SJCRH30 (cell line): ENCODE results near the gene LOXL1. TPM values are rescaled to one million over a fixed set of nuclear protein-coding genes. Genes with fewer than 3 reads are reported as not detected.
A peak's percentile ranks its signal among the peaks of the same experiment; 100 is the strongest.

ENCODE experiments used
- DNase-seq, 2 experiments: peaks; one replicate each; pipeline ENCODE4 v3.0.0-alpha.2; 2015 to 2020
- H3K27ac ChIP-seq: fragments of 250-450 bp; sonication (Bioruptor Pico); 2 replicates; pipeline ENCODE4 v1.5.1; 2020; ENCODE audit warnings: mild to moderate bottlenecking, moderate library complexity
- H3K27me3 ChIP-seq: fragments of 250-450 bp; sonication (Bioruptor Pico); 2 replicates; pipeline ENCODE4 v1.5.1; 2020; ENCODE audit warnings: mild to moderate bottlenecking, moderate library complexity
- H3K36me3 ChIP-seq: fragments of 250-450 bp; sonication (Bioruptor Pico); 2 replicates; pipeline ENCODE4 v1.5.1; 2020; ENCODE audit warnings: mild to moderate bottlenecking, moderate library complexity
- H3K4me1 ChIP-seq: fragments of 250-450 bp; sonication (Bioruptor Pico); 2 replicates; pipeline ENCODE4 v1.5.1; 2020; ENCODE audit warnings: mild to moderate bottlenecking, moderate library complexity
- H3K4me3 ChIP-seq: fragments of 250-450 bp; sonication (Bioruptor Pico); 2 replicates; pipeline ENCODE4 v1.5.1; 2020; ENCODE audit warnings: mild to moderate bottlenecking, moderate library complexity
- H3K9me3 ChIP-seq: fragments of 250-450 bp; sonication (Bioruptor Pico); replicated peaks from 2 replicates; pipeline ENCODE4 v1.5.1; 2020; ENCODE audit warnings: mild to moderate bottlenecking, moderate library complexity
- total RNA-seq: library from RNA; depleted of rRNA; stranded (reverse); fragments of >200 nt; shearing (Covaris generic); gene quantifications from 2 replicates; pipeline ENCODE4 v1.2.3, GENCODE V29; 2014

LOXL1 gene
- total RNA-seq, 1 experiment from 2014 or later: 33.3 TPM

GRCh38 chr15:73987250-73987649, 61.0 kb downstream of the LOXL1 start:
- Histone ChIP-seq H3K36me3 (no peaks in the 10 kb centered on the region), H3K27ac (no peak overlapping the region), H3K4me1 (peaks cover 64% of the 10 kb centered on the region), H3K4me3 (no peak overlapping the region), H3K9me3 (no peaks in the 10 kb centered on the region), H3K27me3 (no peaks in the 10 kb centered on the region)
- DNase-seq: no peak

- Histone ChIP-seq H3K27ac (no peak overlapping the region), H3K4me3 (no peak overlapping the region), H3K36me3 (no peaks in the 10 kb centered on the region), H3K4me1 (peaks cover 59% of the 10 kb centered on the region), H3K9me3 (no peaks in the 10 kb centered on the region), H3K27me3 (no peaks in the 10 kb centered on the region)
- no peak for DNase-seq
Observed at GRCh38 chr15:73987681-73988444, 61.6 kb downstream of the LOXL1 start.

GRCh38 chr15:73988445-73988969, 62.2 kb downstream of the LOXL1 start:
- Histone ChIP-seq H3K4me1 (peaks cover 53% of the 10 kb centered on the region), H3K36me3 (no peaks in the 10 kb centered on the region)

GRCh38 chr15:73989001-73989798, 62.9 kb downstream of the LOXL1 start:
- Histone ChIP-seq H3K4me3 (no peak overlapping the region), H3K36me3 (no peaks in the 10 kb centered on the region), H3K27ac (no peak overlapping the region), H3K9me3 (no peaks in the 10 kb centered on the region), H3K4me1 (peaks cover 46% of the 10 kb centered on the region), H3K27me3 (no peaks in the 10 kb centered on the region)
- peak in 1 of 2 experiments; percentile 48 for DNase-seq

More at GRCh38 chr15:73988445-73988969, 62.2 kb downstream of the LOXL1 start:
- DNase-seq: no peak
- no peak overlapping the region for H3K4me3 ChIP-seq
- no peaks in the 10 kb centered on the region for H3K27me3 ChIP-seq
- H3K9me3 ChIP-seq: no peaks in the 10 kb centered on the region
- no peak overlapping the region for H3K27ac ChIP-seq

GRCh38 chr15:73990250-73991005, 64.2 kb downstream of the LOXL1 start:
- H3K27ac ChIP-seq: no peak overlapping the region
- H3K4me3 ChIP-seq: no peak overlapping the region
- no peaks in the 10 kb centered on the region for H3K27me3 ChIP-seq
- H3K4me1 ChIP-seq: peaks cover 33% of the 10 kb centered on the region
- no peaks in the 10 kb centered on the region for H3K36me3 ChIP-seq
- H3K9me3 ChIP-seq: no peaks in the 10 kb centered on the region
- DNase-seq: no peak

GRCh38 chr15:73991260-73991659, 65.0 kb downstream of the LOXL1 start:
- H3K4me1 ChIP-seq: peaks cover 28% of the 10 kb centered on the region
- no peaks in the 10 kb centered on the region for H3K27me3 ChIP-seq
- no peaks in the 10 kb centered on the region for H3K36me3 ChIP-seq
- no peak for DNase-seq
- peak overlapping the region; percentile 74 for H3K4me3 ChIP-seq
- H3K9me3 ChIP-seq: no peaks in the 10 kb centered on the region
- no peak overlapping the region for H3K27ac ChIP-seq

- H3K27me3 ChIP-seq: no peaks in the 10 kb centered on the region
- no peaks in the 10 kb centered on the region for H3K9me3 ChIP-seq
- peak; percentile 89 to 93 for DNase-seq
- peaks cover 28% of the 10 kb centered on the region for H3K4me1 ChIP-seq
- no peak within 1 kb of the TSS for H3K27ac ChIP-seq
- H3K36me3 ChIP-seq: no peaks in the 10 kb centered on the region
- peak within 1 kb of the TSS; percentile 74 for H3K4me3 ChIP-seq
Observed at GRCh38 chr15:73991726-73992593, 65.7 kb downstream of the LOXL1 start, which contains the start of gene STOML1. Gene STOML1, minus strand, starts transcription at chr15:73992295. Its CDS starts 72 bp downstream, at chr15:73992223.

- H3K4me3 ChIP-seq: peak overlapping the region; percentile 74
- no peaks in the 10 kb centered on the region for H3K27me3 ChIP-seq
- no peaks in the 10 kb centered on the region for H3K9me3 ChIP-seq
- DNase-seq: no peak
- peaks cover 28% of the 10 kb centered on the region for H3K4me1 ChIP-seq
- no peaks in the 10 kb centered on the region for H3K36me3 ChIP-seq
- no peak overlapping the region for H3K27ac ChIP-seq
Observed at GRCh38 chr15:73992594-73992898, 66.3 kb downstream of the LOXL1 start.

GRCh38 chr15:73993211-73993994, 67.1 kb downstream of the LOXL1 start:
- Histone ChIP-seq H3K27me3 (no peaks in the 10 kb centered on the region), H3K36me3 (no peaks in the 10 kb centered on the region), H3K27ac (no peak overlapping the region), H3K4me3 (no peak overlapping the region), H3K4me1 (peaks cover 28% of the 10 kb centered on the region), H3K9me3 (no peaks in the 10 kb centered on the region)
- no peak for DNase-seq

DNA sequence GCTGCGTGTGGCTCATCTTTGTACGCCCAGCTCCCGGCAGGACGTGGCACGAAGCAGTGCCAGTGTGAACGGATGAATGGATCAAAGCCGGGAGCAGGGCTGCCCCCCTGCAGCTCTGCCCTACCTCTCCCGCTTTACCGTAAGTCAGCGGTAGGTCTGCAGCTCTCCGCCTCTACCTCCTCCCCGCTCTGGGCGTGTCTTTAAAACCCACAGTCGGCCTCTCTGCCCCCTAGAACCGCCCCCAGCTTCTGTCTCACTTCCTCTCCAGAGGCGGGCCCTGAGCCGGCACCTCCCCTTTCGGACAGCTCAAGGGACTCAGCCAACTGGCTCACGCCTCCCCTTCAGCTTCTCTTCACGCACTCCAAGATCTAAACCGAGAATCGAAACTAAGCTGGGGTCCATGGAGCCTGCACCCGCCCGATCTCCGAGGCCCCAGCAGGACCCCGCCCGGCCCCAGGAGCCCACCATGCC, 68.2 kb downstream of the LOXL1 start, which contains the start of gene PML:
Gene PML (plus strand): TSS at position 304 of the 471 bp plus-strand sequence. CDS start 97 bp downstream, at position 401.
- peaks cover 21% of the 10 kb centered on the region for H3K4me1 ChIP-seq
- H3K9me3 ChIP-seq: no peaks in the 10 kb centered on the region
- H3K27me3 ChIP-seq: no peaks in the 10 kb centered on the region
- H3K36me3 ChIP-seq: no peaks in the 10 kb centered on the region
- DNase-seq: peak; percentile 96
- peak within 1 kb of the TSS; percentile 79 for H3K4me3 ChIP-seq
- peak within 1 kb of the TSS; percentile 40 for H3K27ac ChIP-seq

DNA sequence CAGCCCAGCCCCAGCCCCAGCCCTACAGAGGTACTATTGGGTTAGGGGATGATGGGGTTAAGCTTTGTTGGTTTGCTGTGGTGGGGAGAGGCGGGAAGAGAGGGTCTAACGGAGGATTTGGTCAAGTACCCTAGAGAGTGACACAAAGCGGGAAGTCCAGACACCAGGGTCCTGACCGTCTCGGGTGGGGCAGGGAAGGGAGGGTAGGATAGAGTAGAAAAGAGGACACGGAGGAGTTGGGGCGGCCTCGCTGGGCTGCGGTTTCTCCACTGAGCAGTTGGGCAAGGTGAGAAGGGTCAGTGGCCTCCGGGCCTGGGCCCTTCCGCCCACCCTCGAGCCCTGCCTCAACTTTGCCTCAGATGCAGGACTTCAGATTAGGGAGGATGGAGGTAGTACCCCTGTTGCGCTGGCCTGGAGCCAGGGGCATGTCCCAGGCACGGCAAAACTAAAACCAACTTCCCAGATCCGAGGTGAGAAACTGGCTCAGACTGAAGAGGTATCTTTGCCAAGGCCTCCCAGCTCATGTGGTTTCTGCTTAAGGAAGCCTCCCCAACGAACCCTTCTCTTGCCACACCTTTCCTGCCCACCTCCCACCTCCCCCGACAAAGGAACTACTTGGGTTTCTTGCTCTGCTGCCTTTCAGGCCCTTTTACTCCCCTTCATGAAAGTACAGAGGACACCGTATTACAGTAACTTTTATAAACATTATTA, 68.8 kb downstream of the LOXL1 start:
- H3K36me3 ChIP-seq: no peaks in the 10 kb centered on the region
- no peaks in the 10 kb centered on the region for H3K27me3 ChIP-seq
- peak in 1 of 2 experiments; percentile 33 for DNase-seq
- H3K4me3 ChIP-seq: peak overlapping the region; percentile 79
- H3K9me3 ChIP-seq: no peaks in the 10 kb centered on the region
- H3K27ac ChIP-seq: peak overlapping the region; percentile 40
- H3K4me1 ChIP-seq: peaks cover 14% of the 10 kb centered on the region

DNA sequence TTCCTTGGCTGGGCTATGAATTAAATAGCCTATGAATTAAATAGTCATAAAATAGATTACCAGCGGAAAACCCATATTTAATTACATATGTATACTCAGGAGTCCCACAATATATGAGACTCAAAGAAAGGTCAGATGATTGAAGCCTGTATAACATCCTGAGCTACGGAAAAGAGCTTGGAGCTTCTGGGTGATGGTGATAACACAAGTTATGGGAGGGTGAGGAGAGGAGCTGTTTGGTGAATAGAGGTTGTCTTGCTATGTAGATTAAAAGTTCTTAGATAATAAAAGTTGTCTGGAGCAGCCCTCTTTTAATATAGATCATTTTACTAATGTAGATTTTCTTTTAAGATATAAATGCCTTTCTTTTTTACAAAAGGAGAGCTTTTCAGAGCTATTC, 70.0 kb downstream of the LOXL1 start:
- Histone ChIP-seq H3K27me3 (no peaks in the 10 kb centered on the region), H3K9me3 (no peaks in the 10 kb centered on the region), H3K36me3 (no peaks in the 10 kb centered on the region), H3K27ac (no peak overlapping the region), H3K4me3 (no peak overlapping the region), H3K4me1 (peaks cover 3% of the 10 kb centered on the region)
- no peak for DNase-seq
